Measurements from ENCODE around the gene C1QTNF6.

Gene C1QTNF6

DNA sequence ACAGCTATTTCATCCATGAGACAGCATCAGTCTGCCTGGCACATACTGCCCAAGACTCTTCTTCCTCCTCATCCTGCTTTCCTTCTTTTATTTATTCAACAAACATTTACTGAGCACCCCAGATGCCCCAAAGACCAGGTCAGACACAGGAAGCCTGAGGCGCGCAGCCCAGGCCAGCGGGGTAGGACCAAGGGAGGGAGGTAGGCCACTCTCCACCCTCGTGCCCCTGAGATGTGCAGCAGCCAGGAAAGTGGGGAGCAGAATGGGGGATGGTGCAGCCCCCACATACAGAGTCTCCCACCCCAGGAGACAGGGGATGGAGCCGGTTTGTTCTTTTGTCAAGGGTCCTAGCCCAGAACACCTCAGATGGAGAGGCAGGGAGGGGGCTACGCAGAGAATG lies 34.1 kb downstream of the C1QTNF6 start:
- no peak for DNase-seq (ENCODE audit: low read depth)
- TF ChIP-seq, protein P1, sequence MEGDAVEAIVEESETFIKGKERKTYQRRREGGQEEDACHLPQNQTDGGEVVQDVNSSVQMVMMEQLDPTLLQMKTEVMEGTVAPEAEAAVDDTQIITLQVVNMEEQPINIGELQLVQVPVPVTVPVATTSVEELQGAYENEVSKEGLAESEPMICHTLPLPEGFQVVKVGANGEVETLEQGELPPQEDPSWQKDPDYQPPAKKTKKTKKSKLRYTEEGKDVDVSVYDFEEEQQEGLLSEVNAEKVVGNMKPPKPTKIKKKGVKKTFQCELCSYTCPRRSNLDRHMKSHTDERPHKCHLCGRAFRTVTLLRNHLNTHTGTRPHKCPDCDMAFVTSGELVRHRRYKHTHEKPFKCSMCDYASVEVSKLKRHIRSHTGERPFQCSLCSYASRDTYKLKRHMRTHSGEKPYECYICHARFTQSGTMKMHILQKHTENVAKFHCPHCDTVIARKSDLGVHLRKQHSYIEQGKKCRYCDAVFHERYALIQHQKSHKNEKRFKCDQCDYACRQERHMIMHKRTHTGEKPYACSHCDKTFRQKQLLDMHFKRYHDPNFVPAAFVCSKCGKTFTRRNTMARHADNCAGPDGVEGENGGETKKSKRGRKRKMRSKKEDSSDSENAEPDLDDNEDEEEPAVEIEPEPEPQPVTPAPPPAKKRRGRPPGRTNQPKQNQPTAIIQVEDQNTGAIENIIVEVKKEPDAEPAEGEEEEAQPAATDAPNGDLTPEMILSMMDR (conservative IDR thresholded peaks at IDR 0.05; ENCODE audit: control insufficient read depth, insufficient read depth, low read depth, low read length), result no peak
- H3K4me3 ChIP-seq (ENCODE audit: control insufficient read depth, low read depth, low read length), result no peak overlapping the region

DNA sequence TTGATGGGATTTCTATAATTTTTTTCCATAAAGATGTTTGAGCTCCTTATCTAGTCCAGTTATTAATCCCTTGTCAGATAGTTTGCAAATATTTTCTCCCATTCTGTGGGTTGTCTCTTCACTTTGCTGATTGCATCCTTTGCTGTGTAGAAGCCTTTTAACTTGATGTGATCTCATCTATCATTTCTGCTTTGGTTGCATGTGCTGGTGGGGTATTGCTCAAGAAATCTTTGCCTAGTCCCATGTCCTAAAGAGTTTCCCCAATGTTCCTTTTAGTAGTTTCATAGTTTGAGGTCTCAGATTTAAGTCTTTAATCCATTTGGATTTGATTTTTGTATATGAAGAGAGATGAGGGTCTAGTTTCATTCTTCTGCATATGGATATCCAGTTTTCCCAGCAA lies 36.6 kb downstream of the C1QTNF6 start:
- no peak overlapping the region for H3K4me3 ChIP-seq (ENCODE audit: control insufficient read depth, low read depth, low read length)
- no peak for DNase-seq (ENCODE audit: low read depth)
- TF ChIP-seq, protein P1 (conservative IDR thresholded peaks at IDR 0.05; ENCODE audit: control insufficient read depth, insufficient read depth, low read depth, low read length), result no peak

DNA sequence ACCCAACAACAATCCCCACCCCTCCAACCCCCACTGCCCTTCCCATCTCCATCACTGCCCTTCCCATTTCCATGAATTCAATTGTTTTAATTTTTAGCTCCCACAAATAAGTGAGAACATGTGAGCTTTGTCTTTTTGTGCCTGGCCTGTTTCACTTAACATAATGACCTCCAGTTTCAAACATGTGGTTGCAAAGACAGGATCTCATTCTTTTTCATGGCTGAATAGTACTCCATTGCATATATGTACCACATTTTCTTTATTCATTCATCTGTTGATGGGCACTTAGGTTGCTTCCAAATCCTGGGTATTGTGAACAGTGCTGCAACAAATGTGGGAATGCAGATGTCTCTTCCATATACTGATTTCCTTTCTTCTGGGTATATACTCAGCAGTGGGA lies 37.3 kb downstream of the C1QTNF6 start:
- TF ChIP-seq, protein P1 (conservative IDR thresholded peaks at IDR 0.05; ENCODE audit: control insufficient read depth, insufficient read depth, low read depth, low read length), result no peak
- DNase-seq (ENCODE audit: low read depth), result no peak
- no peak overlapping the region for H3K4me3 ChIP-seq (ENCODE audit: control insufficient read depth, low read depth, low read length)

DNA sequence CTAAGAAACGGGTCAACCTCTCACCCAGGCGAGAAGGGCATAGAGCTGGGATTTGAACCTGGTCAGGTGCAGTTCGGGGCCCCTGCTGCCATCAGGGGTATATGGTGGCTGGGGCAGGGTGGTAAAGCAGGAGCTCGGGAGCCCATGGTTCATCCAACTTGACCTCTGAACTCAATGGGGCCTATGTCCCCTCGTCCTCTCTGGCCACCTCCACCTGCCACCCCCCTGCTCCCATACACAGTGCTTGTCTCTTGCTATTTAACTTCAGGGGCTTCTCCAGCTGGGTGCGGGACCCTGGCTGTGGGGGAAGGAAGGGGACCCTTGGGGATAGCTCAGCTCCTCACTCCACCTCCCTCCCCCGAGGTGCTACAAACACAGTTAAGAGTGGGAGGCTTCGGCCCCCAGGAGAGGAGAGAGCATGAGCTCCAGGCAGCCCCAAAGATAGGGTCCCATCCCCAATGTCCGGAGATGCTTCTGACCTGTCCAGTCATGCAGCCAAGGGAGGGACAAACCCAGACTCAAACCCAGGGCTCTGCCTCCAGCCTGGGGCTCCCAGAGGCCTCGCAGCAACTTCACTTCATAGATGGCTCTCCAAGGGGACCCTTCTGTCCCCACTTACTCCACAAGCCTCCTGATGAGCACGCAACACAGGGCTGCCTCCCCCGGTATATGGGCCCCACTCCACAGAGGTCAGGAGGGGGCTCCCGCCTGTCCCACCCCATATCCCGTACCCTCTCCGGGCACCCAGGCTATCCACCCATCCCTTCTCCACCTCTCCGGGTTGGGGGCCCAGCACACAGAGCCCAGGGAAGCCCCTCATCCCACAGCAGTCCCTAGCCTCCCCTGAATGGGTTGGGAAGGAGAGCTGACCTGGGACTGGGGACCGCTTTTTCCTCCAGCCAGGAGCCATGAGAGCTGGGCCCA lies 39.0 kb downstream of the C1QTNF6 start:
- no peak for DNase-seq (ENCODE audit: low read depth)
- H3K4me3 ChIP-seq (ENCODE audit: control insufficient read depth, low read depth, low read length), result no peak overlapping the region
- TF ChIP-seq, protein P1 (conservative IDR thresholded peaks at IDR 0.05; ENCODE audit: control insufficient read depth, insufficient read depth, low read depth, low read length), result no peak

DNA sequence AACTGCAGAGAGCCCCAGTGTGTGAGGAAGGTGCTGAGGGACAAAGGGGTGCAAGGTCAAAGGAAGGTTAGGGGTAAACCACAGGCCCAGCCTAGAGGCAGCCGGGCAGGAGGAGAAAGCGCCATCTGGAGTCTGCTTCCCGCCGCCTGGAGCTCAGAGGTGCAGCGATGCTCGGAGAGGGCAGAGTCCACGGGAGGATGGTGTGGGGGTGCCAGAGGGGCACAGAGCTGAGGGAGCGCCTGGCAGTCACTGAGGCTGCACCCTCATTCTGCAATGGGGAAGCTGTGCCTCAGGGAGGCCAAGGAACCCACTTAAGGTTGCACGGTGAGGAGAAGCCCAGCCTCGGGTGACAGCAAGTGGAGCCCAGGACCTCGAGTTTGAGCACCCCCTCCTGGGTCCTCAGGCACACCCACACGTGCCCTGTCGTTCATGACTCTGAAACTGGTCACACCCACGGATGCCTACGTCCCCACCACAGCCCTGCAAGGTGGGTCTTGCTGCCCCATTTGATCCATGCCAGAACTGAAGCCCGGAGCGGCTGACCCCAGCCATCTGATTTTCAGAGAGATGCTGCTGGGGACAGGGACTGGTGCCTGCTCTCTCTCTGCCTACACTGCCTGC lies 39.9 kb downstream of the C1QTNF6 start:
- no peak for DNase-seq (ENCODE audit: low read depth)
- H3K4me3 ChIP-seq (ENCODE audit: control insufficient read depth, low read depth, low read length), result no peak overlapping the region
- TF ChIP-seq, protein P1 (conservative IDR thresholded peaks at IDR 0.05; ENCODE audit: control insufficient read depth, insufficient read depth, low read depth, low read length), result no peak

DNA sequence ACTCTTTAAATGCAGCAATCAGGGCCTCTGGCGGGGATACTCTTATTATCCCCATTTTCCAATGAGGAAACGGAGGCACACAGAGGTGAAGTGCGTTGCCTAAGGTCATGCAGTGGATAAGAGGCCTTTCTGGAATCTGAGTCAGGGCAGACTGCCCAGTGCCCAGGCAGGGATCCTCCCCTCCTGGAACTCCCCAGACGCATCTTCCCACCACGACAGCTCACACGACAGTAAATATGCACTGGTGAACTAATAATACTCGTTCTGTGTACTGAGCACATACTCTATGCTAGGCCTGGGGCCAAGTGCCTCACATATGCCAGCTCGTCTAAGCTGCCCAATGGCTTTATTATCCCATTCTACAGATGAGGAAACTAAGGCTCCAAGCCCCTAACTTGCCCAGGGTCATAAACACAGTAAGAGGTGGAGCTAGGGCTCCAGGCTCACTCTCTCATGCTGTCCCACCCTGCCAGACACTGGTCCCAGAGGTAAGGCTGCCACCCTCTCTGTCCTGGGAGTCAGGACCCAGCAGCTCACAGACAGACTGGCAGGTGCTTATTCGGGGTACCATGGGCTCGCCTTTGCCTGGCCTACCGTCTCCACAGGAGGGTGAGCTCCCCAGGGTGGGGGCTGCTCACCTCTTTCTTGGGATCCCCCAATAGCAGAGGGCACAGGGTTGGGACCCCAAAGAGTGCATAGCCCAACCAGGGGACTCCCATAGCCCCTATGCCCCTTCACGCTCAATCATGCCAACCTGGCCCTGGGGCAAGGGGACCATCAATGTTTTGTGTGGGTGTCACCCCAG lies 40.7 kb downstream of the C1QTNF6 start:
- no peak for DNase-seq (ENCODE audit: low read depth)
- H3K4me3 ChIP-seq (ENCODE audit: control insufficient read depth, low read depth, low read length), result no peak overlapping the region
- TF ChIP-seq, protein P1 (conservative IDR thresholded peaks at IDR 0.05; ENCODE audit: control insufficient read depth, insufficient read depth, low read depth, low read length), result no peak
